ENCODE results near the gene GGT7.
"Not testable (repeated sequence)": the region's sequence is repeated elsewhere in the genome, so short reads cannot be mapped to it uniquely, and the experiment has no call there.

The GGT7 gene

DNA sequence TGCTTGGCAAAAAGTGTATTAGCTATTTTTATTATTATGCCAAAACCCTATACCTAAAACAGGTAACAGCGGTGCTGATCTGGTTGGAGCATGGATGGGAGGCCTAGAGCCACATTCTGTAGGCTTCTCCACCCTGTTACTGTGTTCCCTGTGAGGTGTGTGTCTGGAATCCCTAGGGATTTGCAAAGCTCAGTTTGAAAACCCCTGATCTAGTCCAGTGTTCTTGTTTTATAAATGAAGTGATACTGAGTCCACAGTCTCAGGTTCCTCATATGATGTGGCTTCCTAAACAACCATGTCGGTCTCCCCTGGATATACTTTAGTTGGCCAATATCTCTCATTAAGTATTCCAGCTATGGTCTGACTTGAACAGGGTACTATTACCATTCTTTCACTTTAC lies 20.0 kb upstream of the GGT7 start:
- Mint-ChIP-seq H3K36me3 (peaks cover 6% of the 10 kb centered on the region), H3K27me3 (peaks cover 4% of the 10 kb centered on the region), H3K4me1 (peaks cover 6% of the 10 kb centered on the region), H3K4me3 (no peak overlapping the region), H3K9me3 (no peaks in the 10 kb centered on the region), H3K27ac (no peak overlapping the region)
- no peak for DNase-seq (ENCODE audit: low spot score in 2 of 2)
- ATAC-seq (ENCODE audit: low read depth) = no peak

DNA sequence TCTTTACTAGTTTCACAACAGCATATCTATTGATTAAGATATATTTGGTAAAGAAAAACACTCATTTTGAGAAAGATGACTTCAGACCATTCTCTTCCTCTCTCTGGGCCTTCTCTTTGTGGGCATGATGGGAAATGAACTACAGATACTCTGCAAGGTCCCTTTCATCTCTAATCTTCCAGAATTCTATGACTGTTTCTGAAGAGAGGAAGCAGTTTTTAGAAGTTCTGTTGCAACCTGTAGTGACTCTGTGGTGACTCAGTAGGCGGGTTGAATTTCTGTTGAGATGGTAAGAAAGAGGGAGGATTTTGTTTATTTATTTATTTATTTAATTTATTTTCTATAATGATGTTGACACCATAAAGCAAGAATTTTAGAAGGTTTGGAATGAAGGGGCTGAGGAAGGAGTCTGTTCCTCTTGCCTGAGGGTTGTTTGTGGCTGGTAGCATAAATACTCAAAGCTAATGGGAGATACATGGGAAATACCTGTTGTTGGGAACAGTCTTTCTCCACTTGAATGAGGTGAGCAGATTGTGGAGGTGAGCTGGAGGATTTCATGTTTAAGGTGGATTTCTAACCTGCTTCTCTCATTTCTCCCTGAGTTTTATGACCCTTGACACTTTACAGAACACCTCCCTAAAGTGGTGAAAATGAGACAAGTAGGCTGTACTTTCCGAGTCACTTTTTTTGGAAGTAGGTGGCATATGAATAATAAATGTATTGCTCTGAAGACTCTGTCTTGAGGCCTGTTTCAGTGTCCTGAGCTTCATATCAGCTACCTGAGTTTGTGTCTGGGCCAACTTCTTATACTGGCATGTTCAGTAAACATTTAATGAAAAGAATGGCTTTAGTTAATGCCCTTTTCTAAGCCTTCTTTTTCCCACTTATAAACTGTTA lies 18.8 kb upstream of the GGT7 start:
- ATAC-seq (ENCODE audit: low read depth) = no peak
- Mint-ChIP-seq H3K27me3 (peaks cover 4% of the 10 kb centered on the region), H3K4me3 (no peak overlapping the region), H3K9me3 (no peaks in the 10 kb centered on the region), H3K36me3 (peaks cover 8% of the 10 kb centered on the region), H3K4me1 (peaks cover 6% of the 10 kb centered on the region), H3K27ac (no peak overlapping the region)
- DNase-seq (ENCODE audit: low spot score in 2 of 2) = no peak

DNA sequence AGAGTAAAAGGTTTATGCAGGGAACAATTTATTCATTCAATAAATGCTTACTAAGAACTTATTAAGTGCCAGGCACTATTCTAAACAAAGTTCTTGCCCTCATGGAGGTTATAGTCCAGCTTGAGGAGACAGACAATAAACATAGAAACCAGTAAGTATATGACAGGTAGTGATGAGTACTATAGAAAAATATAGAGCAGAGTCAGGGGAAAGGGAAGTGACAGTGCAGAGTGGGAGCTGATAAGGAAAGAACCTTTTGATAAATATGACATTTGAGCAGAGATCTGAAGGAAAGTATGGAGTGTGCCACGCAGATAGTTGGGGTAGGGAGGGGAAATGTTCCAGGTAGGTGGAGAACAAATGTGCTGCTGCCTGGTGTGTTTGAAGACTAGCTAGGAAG lies 15.8 kb upstream of the GGT7 start:
- H3K36me3 Mint-ChIP-seq = peaks cover 10% of the 10 kb centered on the region
- no peak overlapping the region for H3K27ac Mint-ChIP-seq
- H3K27me3 Mint-ChIP-seq = peaks cover 4% of the 10 kb centered on the region
- no peak for ATAC-seq (ENCODE audit: low read depth)
- no peak for DNase-seq (ENCODE audit: low spot score in 2 of 2)
- H3K9me3 Mint-ChIP-seq = no peaks in the 10 kb centered on the region
- H3K4me3 Mint-ChIP-seq = no peak overlapping the region
- H3K4me1 Mint-ChIP-seq = peaks cover 6% of the 10 kb centered on the region

DNA sequence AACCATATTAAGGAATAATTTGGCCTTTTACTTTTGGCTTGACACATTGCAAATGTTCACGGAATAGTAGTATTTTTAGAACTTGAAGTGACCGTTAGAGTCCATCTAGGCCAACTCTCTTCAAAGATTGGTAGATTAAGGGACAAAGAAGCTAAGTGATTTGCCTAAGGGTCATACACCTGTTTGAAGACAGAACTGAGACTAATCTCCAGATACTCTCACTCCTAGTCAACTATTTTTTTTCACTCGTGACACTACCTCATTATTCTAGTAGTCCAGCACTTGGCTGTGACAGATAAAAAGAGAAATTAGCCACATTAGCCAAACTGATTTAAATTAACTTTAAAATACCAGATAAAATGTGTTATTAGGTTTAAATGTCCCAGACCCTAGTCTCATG lies 14.4 kb upstream of the GGT7 start:
- Mint-ChIP-seq H3K4me1 (peaks cover 4% of the 10 kb centered on the region), H3K27me3 (peaks cover 4% of the 10 kb centered on the region), H3K36me3 (peaks cover 12% of the 10 kb centered on the region), H3K27ac (no peak overlapping the region), H3K4me3 (no peak overlapping the region), H3K9me3 (no peaks in the 10 kb centered on the region)
- DNase-seq (ENCODE audit: low spot score in 2 of 2) (no peak), ATAC-seq (ENCODE audit: low read depth) (no peak)

DNA sequence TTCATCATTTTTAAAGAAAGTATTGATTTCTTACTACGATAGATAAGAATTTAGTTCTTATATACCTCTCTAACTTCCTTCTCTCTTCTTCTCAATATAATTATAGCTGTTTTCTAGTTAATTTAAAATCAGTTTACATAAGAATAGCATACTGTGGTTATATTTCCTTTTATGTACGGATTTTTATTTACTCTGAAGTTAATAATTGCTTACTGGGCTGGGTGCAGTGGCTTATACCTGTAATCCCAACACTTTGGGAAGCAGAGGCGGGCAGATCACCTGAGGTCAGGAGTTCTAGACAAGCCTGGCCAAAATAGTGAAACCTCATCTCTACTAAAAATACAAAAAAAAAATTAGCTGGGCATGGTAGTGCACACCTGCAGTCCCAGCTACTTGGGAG lies 13.5 kb upstream of the GGT7 start:
- Mint-ChIP-seq H3K4me1 (peaks cover 4% of the 10 kb centered on the region), H3K27me3 (peaks cover 4% of the 10 kb centered on the region), H3K4me3 (no peak overlapping the region), H3K27ac (no peak overlapping the region), H3K36me3 (peaks cover 12% of the 10 kb centered on the region), H3K9me3 (no peaks in the 10 kb centered on the region)
- ATAC-seq (ENCODE audit: low read depth) (no peak), DNase-seq (ENCODE audit: low spot score in 2 of 2) (no peak)

DNA sequence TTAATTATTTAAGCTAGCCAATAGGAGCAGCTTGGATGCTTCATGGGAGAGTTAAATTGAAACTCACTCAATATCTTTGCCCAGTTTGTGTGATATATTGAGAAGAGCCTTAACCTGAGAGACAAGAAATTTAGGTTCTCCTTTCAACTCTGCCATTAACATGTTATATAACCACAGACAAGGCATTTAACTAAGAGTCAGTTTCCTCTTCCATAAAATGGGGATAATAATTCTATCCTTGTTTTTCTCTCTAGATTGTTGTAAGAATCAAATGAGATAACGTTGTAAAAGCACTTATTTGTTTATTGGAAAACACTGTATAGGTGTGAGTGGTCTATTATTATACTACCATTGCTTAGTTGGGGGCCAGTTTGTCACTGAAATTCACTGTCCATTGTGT lies 11.6 kb upstream of the GGT7 start:
- H3K4me1 Mint-ChIP-seq = peaks cover 4% of the 10 kb centered on the region
- peaks cover 4% of the 10 kb centered on the region for H3K27me3 Mint-ChIP-seq
- H3K4me3 Mint-ChIP-seq = no peak overlapping the region
- H3K36me3 Mint-ChIP-seq = peaks cover 10% of the 10 kb centered on the region
- H3K9me3 Mint-ChIP-seq = no peaks in the 10 kb centered on the region
- no peak for DNase-seq (ENCODE audit: low spot score in 2 of 2)
- no peak for ATAC-seq (ENCODE audit: low read depth)
- no peak overlapping the region for H3K27ac Mint-ChIP-seq

DNA sequence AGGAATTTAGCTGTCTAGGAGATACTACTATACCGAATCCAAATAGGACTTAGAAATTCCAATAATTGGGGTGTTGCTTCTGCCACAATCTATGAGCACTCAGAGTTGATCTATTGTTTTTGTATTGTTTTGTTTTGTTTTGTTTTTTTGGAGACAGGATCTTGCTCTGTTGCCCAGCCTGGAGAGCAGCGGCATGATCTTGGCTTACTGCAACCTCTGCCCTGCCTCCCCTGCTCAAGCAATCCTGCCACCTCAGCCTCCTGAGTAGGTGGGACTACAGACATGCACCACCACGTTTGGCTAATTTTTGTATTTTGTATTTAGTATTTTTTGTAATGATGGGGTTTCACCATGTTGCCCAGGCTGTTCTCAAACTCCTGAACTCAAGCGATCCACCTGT lies 11.2 kb upstream of the GGT7 start:
- peaks cover 4% of the 10 kb centered on the region for H3K27me3 Mint-ChIP-seq
- H3K27ac Mint-ChIP-seq = no peak overlapping the region
- peaks cover 6% of the 10 kb centered on the region for H3K4me1 Mint-ChIP-seq
- H3K9me3 Mint-ChIP-seq = no peaks in the 10 kb centered on the region
- peaks cover 10% of the 10 kb centered on the region for H3K36me3 Mint-ChIP-seq
- H3K4me3 Mint-ChIP-seq = no peak overlapping the region
- DNase-seq (ENCODE audit: low spot score in 2 of 2) = no peak
- no peak for ATAC-seq (ENCODE audit: low read depth)

DNA sequence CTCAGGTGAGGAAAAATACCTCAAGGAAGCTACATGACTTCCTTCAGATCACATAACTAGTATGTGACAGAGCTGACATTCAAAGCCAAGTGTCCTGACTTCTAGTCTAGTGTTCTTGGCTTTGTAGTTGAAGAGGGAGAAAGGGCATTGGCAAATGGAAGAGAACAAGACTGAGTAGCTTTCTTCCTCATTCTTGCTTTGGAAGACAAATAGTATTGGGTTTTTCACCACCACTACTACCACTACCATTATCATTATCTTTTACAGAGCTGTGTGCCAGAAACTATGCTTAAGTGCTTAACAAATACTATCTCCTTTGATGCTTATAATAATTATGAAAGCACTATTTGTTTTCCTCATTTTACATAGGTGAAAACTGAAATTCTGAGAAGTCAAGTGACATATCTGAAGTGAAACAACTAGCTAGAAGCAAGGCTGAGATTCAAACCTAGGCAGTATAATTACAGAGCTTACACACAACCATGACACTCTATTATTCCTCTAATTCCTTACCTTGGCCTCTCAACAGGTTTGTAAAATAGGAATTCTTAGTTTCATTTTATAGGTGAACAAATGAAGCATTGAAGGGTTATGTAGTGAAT lies 10.5 kb upstream of the GGT7 start:
- peaks cover 6% of the 10 kb centered on the region for H3K36me3 Mint-ChIP-seq
- H3K27me3 Mint-ChIP-seq = no peaks in the 10 kb centered on the region
- ATAC-seq (ENCODE audit: low read depth) = no peak
- no peaks in the 10 kb centered on the region for H3K9me3 Mint-ChIP-seq
- H3K4me1 Mint-ChIP-seq = peaks cover 2% of the 10 kb centered on the region
- DNase-seq (ENCODE audit: low spot score in 2 of 2) = no peak
- H3K27ac Mint-ChIP-seq = no peak overlapping the region
- H3K4me3 Mint-ChIP-seq = no peak overlapping the region

DNA sequence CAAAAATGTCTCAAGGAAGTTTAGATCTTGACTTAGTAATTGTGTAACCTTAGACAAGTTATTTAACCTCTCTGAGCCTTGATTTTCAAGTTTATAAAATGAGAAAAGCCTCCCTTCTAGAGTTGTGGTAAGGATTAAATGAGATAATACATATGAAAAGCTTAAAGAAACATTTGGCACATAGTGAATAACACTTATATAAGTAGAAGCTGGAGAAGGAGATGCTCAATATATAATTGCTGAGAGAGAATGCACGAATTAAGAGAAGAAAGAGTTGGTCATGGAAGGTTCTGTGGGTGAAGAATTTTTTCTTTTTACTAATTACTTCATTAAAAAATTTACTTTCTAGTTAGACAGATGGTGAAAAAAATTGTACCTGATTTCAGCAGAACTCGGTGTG lies 9.0 kb upstream of the GGT7 start:
- Mint-ChIP-seq H3K4me1 (peaks cover 6% of the 10 kb centered on the region), H3K4me3 (no peak overlapping the region), H3K36me3 (peaks cover 4% of the 10 kb centered on the region), H3K9me3 (no peaks in the 10 kb centered on the region), H3K27ac (no peak overlapping the region), H3K27me3 (no peaks in the 10 kb centered on the region)
- DNase-seq (ENCODE audit: low spot score in 2 of 2) (no peak), ATAC-seq (ENCODE audit: low read depth) (no peak)

DNA sequence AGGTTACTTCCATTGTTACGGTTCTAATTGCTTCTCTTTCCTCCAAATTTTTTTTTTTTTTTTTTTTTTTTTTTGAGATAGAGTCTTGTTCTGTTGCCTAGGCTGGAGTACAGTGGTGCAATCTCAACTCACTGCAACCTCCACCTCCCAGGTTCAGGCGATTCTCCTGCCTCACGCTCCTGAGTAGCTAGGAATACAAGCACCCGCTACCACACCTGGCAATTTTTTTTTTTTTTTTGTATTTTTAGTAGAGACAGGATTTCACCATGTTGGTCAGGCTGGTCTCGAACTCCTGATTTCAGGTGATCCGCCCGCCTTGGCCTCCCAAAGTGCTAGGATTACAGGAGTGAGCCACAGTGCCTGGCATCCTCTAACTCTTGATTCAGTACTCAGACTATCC lies 8.3 kb upstream of the GGT7 start:
- H3K27ac Mint-ChIP-seq; DNase-seq (ENCODE audit: low spot score in 2 of 2); H3K4me1 Mint-ChIP-seq; H3K9me3 Mint-ChIP-seq; ATAC-seq (ENCODE audit: low read depth); H3K4me3 Mint-ChIP-seq; H3K27me3 Mint-ChIP-seq; H3K36me3 Mint-ChIP-seq: not testable (repeated sequence)

DNA sequence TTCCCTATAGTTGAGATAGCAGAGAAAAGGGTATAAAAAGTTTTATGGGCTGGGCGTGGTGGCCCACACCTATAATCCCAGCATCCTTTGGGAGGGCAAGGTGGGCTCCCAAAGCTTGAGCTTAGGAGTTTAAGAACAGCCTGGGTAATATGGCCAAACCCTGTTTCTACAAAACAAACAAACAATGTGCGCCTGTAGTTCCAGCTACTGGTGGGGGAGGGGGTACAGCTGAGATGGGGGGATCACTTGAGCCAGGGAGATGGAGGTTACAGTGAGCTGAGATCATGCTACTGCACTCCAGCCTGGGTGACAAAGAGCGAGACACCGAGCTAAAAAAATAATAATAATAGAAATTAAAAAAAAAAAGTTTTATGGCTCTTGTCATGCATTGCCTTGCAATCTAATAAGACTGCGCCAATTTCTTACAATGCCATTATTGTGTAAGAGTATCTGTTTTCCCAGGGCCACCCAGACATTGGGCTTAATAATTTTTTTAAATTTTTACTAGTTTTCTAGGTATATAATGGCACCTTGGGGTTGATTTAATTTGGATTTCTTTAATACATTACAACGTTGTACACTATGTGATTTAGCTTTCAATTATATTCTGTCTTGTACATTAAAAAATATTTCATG lies 7.7 kb upstream of the GGT7 start:
- peaks cover 14% of the 10 kb centered on the region for H3K4me1 Mint-ChIP-seq
- peaks cover 4% of the 10 kb centered on the region for H3K36me3 Mint-ChIP-seq
- no peak overlapping the region for H3K4me3 Mint-ChIP-seq
- no peaks in the 10 kb centered on the region for H3K27me3 Mint-ChIP-seq
- no peak overlapping the region for H3K27ac Mint-ChIP-seq
- no peak for DNase-seq (ENCODE audit: low spot score in 2 of 2)
- no peak for ATAC-seq (ENCODE audit: low read depth)
- no peaks in the 10 kb centered on the region for H3K9me3 Mint-ChIP-seq

DNA sequence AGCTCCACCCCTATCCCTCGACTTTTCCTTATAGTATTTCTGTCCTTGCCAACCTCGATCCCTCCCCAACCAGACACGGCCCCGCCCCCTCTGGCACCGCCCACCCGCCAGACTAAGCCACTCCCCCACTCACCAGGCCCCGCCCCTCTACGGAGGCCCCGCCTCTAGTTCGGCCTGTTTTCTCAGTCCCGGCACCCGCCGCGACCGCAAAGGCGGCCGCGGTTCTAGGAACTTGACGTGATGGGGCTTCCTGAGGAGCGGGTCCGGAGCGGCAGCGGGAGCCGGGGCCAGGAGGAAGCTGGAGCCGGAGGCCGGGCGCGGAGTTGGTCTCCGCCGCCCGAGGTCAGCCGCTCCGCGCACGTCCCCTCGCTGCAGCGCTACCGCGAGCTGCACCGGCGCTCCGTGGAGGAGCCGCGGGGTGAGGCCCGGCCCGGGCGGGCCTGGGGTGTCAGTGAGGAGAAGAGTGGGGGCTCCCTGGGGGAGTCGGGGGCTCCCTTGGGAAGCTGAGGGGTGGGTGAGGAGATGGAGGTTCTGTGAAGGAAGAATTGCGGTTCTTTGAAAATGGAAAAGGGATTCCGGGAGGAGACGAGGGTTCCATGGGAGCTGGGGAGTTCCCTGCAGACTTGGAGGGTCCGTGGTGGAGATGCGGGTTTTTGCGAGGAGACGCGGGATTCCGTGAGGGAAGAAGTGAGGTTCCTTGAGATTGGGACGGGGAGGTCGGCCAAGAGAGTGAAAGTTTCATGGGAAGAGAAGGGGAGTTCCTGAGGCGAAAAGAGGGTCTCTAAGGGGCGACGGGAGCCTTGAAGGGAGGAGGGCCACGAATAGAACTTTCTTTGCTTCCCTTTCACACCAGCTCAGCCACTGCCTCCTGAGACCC lies 4.0 kb upstream of the GGT7 start, which contains the start of gene ACSS2:
TSS of gene ACSS2 (plus strand) at position 207 of the 877 bp plus-strand sequence. CDS start at position 241, 34 bp downstream.
- no peak within 1 kb of the TSS for H3K27ac Mint-ChIP-seq
- H3K4me1 Mint-ChIP-seq = peaks cover 35% of the 10 kb centered on the region
- no peaks in the 10 kb centered on the region for H3K27me3 Mint-ChIP-seq
- ATAC-seq (ENCODE audit: low read depth) = peak; percentile 79
- no peaks in the 10 kb centered on the region for H3K9me3 Mint-ChIP-seq
- peak within 1 kb of the TSS; percentile 92 for H3K4me3 Mint-ChIP-seq
- DNase-seq (ENCODE audit: low spot score in 2 of 2) = peak; percentile 93 to 96
- H3K36me3 Mint-ChIP-seq = no peaks in the 10 kb centered on the region

DNA sequence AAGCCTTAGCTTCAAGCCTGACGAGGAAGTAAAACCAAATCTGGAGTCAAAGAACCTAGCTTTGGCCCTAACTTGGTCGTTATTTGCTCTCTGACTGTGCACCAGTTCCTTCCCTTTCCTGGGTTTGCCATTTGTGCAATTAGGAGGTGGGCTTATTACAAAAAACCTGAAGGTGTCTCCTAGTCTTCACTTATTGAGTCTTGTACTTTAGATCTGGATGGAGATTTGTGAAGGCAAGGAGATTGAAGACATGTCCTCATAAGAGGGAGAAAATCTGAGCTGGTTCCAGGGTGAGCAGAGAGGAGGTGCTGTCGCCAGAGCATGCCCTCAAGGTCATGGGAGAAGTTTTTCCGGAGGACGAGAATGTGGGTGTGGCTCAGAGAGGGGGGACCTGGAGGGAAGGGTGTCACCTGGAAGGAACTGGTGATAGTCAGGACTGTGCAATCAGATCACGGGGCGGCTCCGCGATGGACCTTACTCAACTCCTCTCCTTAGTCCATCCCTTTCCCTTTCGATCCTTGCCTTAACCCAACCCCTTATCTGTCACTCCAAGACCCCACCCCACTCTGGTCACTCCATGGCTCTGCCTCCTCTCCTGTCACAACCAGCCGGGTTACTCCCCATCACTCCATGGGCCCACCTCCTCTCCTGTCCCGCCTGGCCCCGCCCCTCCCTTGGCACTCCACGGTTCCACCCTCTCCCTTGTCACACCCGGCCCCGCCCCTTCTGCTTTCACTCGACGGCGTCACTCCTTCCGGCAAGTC lies 3.2 kb upstream of the GGT7 start:
- Mint-ChIP-seq H3K4me3 (peak overlapping the region; percentile 92), H3K4me1 (peaks cover 40% of the 10 kb centered on the region), H3K27ac (no peak overlapping the region), H3K9me3 (no peaks in the 10 kb centered on the region), H3K27me3 (no peaks in the 10 kb centered on the region), H3K36me3 (no peaks in the 10 kb centered on the region)
- ATAC-seq (ENCODE audit: low read depth) (no peak), DNase-seq (ENCODE audit: low spot score in 2 of 2) (no peak)
